Lower lobe of right lung (tissue), 2 donors: ENCODE measurements around the gene MTX1. TPM values are rescaled to one million over a fixed set of nuclear protein-coding genes. Genes with fewer than 3 reads are reported as not detected.
A peak's percentile ranks its signal among the peaks of the same experiment; 100 is the strongest.

Experiments used
- ATAC-seq, 2 donors: fragments of 200-7000 bp; cut with Tn5 transposase; one replicate each; pipeline ENCODE4 v1.9.1; 2020 to 2022; ENCODE audit warnings: mild to moderate bottlenecking in 2 of 2, moderate library complexity in 2 of 2
- DNase-seq: peaks from one replicate; pipeline ENCODE4 v3.0.0-alpha.2; 2020
- H3K27ac ChIP-seq: fragments of 200-600 bp; one replicate; pipeline ENCODE4 v1.8.0; 2022
- H3K27me3 ChIP-seq: fragments of 200-600 bp; one replicate; pipeline ENCODE4 v1.8.0; 2022; ENCODE audit warnings: low read depth
- H3K36me3 ChIP-seq: fragments of 200-600 bp; one replicate; pipeline ENCODE4 v1.8.0; 2022; ENCODE audit warnings: mild to moderate bottlenecking
- H3K4me1 ChIP-seq: fragments of 200-600 bp; one replicate; pipeline ENCODE4 v1.8.0; 2022
- H3K4me3 ChIP-seq: fragments of 200-600 bp; one replicate; pipeline ENCODE4 v1.8.0; 2022; ENCODE audit warnings: mild to moderate bottlenecking
- H3K9me3 ChIP-seq: fragments of 200-600 bp; one replicate; pipeline ENCODE4 v1.8.0; 2022
- intact Hi-C: fragments of 100-400 bp; cut with DNase I; formaldehyde crosslinking; loops from one replicate; pipeline ENCODE4 v1.11.0; 2022
- total RNA-seq: library from RNA; stranded (reverse); fragmentation: NEBNext Ultra II Directional; extraction: Animal tissue kit (Norgen Biotek cat#: 25700); gene quantifications from one replicate; pipeline ENCODE4 v1.2.1, GENCODE V29; 2021
- TF ChIP-seq, protein P1 (sequence below): fragments of 200-600 bp; IDR thresholded peaks from one replicate; pipeline ENCODE4 v1.8.0; 2022; ENCODE audit warnings: antibody characterized with exemption, mild to moderate bottlenecking
- donor health status: DM: no; HTN: yes; CAD: no; lungs with severe emphysema.

The MTX1 gene
- total RNA-seq, 1 donor from 2014 or later: 27.9 TPM

DNA sequence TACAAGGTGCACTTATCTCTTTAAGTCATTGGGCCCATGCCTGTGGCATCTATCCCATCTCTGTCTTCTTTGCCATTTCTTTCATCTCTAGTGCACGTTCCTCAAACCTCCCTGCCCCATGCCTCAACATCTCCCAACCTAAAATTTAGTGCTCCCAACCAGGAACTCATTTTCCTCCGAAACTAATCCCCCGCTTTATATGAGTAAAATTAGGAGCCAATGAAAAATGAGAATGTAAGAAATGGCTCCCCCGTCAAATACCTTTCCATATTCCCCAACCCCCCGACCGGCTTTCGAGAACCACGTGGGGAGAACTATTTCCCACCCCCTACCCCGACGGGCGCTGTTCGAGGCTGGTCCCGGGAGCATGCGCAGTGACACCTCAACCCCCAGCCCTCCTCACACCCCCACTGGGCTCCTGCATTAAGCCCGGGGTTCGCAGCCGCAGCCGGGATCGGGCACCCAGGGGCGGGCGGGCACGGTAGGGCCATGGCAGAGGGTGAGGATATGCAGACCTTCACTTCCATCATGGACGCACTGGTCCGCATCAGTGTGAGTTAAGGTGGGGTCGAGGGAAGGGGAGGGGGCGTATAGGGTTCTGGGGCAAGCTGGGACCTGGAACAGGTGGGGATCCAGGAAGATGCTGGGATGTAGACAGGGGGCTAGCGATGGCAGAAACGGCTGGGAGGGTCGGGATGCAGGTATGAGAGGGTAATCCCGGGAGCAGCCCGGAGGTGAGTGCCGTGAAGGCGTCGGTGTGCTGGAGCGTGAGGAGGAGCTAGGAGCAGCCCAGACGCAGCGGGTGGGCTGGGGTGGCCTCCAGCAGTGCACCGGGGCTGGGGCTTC, 34.8 kb upstream of the MTX1 start, which contains the start of gene TRIM46:
TRIM46 (plus strand) TSS at position 372 of the 846 bp plus-strand sequence; CDS start at position 490, 118 bp downstream.
- H3K27me3 ChIP-seq: peaks cover 6% of the 10 kb centered on the region
- no peak for DNase-seq
- no peaks in the 10 kb centered on the region for H3K9me3 ChIP-seq
- TF ChIP-seq, protein P1, sequence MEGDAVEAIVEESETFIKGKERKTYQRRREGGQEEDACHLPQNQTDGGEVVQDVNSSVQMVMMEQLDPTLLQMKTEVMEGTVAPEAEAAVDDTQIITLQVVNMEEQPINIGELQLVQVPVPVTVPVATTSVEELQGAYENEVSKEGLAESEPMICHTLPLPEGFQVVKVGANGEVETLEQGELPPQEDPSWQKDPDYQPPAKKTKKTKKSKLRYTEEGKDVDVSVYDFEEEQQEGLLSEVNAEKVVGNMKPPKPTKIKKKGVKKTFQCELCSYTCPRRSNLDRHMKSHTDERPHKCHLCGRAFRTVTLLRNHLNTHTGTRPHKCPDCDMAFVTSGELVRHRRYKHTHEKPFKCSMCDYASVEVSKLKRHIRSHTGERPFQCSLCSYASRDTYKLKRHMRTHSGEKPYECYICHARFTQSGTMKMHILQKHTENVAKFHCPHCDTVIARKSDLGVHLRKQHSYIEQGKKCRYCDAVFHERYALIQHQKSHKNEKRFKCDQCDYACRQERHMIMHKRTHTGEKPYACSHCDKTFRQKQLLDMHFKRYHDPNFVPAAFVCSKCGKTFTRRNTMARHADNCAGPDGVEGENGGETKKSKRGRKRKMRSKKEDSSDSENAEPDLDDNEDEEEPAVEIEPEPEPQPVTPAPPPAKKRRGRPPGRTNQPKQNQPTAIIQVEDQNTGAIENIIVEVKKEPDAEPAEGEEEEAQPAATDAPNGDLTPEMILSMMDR: no peak
- ATAC-seq: peak in 1 of 2 donors; percentile 0
- peaks cover 23% of the 10 kb centered on the region for H3K36me3 ChIP-seq
- peak within 1 kb of the TSS; percentile 91 for H3K4me3 ChIP-seq
- intact Hi-C loops: no loop called here
- peaks cover 35% of the 10 kb centered on the region for H3K4me1 ChIP-seq
- H3K27ac ChIP-seq: peak within 1 kb of the TSS; percentile 91

DNA sequence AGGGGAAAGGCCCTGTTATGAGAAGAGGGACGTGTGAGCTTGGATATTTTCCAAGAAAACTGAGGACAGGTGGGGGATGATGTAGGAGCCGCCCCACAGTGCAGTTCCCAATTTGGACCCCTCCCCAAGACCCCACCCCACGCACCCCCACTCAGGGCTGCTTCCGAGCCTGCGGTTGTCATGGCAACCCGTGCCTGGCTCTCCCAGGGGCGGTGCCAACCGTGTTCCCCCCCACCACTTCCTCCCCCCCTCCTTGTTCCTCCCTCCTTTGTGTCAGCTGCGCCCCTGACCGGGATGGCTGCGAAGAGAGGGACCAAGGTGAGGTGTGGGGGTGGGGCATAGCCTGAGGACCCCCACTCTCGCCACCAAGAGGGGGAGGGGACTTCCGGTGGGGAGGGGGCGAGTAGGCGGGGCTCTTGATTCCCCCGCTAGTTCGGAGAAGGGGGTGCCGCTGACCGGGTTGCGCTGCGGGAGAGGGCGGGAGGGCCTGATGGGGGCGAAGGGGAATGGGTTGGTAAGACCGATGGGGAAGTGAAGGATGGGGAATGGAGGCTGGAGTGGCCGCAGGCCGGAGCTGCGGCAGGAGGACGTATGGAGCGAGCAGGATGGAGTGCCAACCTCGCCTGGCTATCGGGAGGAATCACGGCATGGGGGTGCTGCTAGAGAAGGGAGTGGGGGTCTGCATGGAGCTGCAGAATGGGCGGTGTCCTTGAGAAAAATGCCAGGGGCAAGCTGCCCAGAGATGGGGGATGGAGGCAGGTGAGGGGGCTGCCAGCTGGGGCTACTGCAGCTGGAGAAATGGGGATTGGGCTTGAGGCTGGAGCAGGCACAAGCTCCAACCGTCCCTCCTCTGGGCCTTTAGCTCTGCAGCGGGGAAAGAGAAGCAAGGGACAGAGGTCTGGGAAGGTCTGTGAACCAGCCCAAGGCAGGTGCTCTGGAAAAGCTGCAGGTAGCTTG, 33.9 kb upstream of the MTX1 start:
- H3K27me3 ChIP-seq: peaks cover 6% of the 10 kb centered on the region
- ATAC-seq (no peak), DNase-seq (no peak)
- no peaks in the 10 kb centered on the region for H3K9me3 ChIP-seq
- peaks cover 35% of the 10 kb centered on the region for H3K4me1 ChIP-seq
- peaks cover 14% of the 10 kb centered on the region for H3K36me3 ChIP-seq
- intact Hi-C loops: no loop called here
- no peak overlapping the region for H3K27ac ChIP-seq
- peak overlapping the region; percentile 91 for H3K4me3 ChIP-seq
- TF ChIP-seq, protein P1: no peak

DNA sequence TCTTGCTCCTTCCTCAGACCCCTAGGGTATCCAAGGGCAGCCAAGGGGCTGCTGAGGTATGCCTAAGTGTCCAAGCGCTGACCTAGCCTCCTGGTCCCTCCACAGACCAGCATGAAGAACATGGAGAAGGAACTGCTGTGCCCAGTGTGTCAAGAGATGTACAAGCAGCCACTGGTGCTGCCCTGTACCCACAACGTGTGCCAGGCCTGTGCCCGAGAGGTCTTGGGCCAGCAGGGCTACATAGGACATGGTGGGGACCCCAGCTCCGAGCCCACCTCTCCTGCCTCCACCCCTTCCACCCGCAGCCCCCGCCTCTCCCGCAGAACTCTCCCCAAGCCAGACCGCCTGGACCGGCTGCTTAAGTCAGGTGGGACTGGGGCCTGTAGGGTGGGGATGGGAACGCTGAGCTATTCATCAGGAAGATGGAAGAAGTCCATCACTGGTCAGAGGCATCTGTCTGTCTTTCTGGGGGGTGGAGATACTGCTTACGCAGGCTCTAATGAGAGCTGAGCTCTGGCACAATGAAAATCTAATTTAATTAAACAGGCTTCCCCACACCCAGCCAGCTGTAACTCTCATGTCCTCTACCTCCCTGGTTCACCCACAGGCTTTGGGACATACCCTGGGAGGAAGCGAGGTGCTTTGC, 33.1 kb upstream of the MTX1 start:
- intact Hi-C loops: no loop called here
- H3K4me1 ChIP-seq: peaks cover 35% of the 10 kb centered on the region
- DNase-seq (no peak), ATAC-seq (no peak)
- H3K9me3 ChIP-seq: no peaks in the 10 kb centered on the region
- H3K4me3 ChIP-seq: no peak overlapping the region
- peaks cover 6% of the 10 kb centered on the region for H3K36me3 ChIP-seq
- TF ChIP-seq, protein P1: no peak
- H3K27ac ChIP-seq: no peak overlapping the region
- H3K27me3 ChIP-seq: peaks cover 6% of the 10 kb centered on the region

DNA sequence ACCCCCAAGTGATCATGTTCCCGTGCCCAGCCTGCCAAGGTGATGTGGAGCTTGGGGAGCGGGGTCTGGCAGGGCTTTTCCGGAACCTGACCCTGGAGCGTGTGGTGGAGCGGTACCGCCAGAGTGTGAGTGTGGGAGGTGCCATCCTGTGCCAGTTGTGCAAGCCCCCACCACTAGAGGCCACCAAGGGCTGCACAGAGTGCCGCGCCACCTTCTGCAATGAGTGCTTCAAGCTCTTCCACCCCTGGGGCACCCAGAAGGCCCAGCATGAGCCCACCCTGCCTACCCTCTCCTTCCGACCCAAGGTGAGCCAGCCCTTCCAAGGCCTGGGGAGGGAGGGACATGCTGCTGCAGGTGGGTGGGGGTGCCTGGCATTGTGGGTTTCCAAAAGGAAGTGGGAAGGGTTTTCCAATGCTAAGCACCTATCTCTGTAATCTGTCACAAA, 32.5 kb upstream of the MTX1 start:
- no peaks in the 10 kb centered on the region for H3K9me3 ChIP-seq
- no peak overlapping the region for H3K27ac ChIP-seq
- intact Hi-C loops: no loop called here
- peaks cover 35% of the 10 kb centered on the region for H3K4me1 ChIP-seq
- TF ChIP-seq, protein P1: no peak
- DNase-seq (peak; percentile 57), ATAC-seq (peak in 1 of 2 donors; percentile 1)
- peaks cover 6% of the 10 kb centered on the region for H3K27me3 ChIP-seq
- H3K36me3 ChIP-seq: peaks cover under 1% of the 10 kb centered on the region
- H3K4me3 ChIP-seq: no peak overlapping the region

DNA sequence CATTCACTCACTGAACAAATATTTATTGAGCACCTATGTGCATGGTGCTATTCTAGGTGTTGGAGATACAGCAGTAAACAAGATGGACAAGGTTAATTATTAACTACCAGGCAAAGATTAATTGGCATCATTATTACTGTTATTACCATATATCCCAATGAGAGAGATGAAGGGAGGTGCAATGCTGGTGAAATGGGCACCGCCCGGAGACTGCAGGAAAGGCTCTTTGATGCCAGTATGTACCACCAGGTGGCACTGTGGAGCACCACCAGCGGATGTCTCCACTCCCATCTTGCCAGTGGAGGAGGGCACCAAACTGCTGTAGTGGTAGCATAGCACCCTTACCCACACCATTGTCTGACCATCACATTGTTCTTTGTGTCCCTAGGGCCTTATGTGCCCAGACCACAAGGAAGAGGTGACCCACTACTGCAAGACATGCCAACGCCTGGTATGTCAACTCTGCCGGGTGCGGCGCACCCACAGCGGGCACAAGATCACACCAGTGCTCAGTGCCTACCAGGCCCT, 31.9 kb upstream of the MTX1 start:
- Histone ChIP-seq H3K36me3 (no peaks in the 10 kb centered on the region), H3K9me3 (no peaks in the 10 kb centered on the region), H3K4me1 (peaks cover 35% of the 10 kb centered on the region), H3K4me3 (no peak overlapping the region), H3K27ac (peak overlapping the region; percentile 59), H3K27me3 (peaks cover 6% of the 10 kb centered on the region)
- intact Hi-C loops: no loop called here
- ATAC-seq (peak; percentile 65 to 71), DNase-seq (peak; percentile 88)
- TF ChIP-seq, protein P1: peak; percentile 93
